Endometrial microvascular endothelial cells (primary cell): ENCODE results near the gene SPNS2. TPM values are rescaled to one million over a fixed set of nuclear protein-coding genes. Genes with fewer than 3 reads are reported as not detected.

ENCODE experiments used
- in situ Hi-C: cut with HindIII; loops from 2 replicates; pipeline ENCODE4 v1.10.0; 2017; ENCODE audit warnings: low sequenced_read_pairs, low pct_unique_long_range_greater_than_20kb; ENCODE audit errors: inconsistent ontology term
- total RNA-seq: library from RNA; depleted of rRNA; stranded (reverse); fragments of >200 nt; gene quantifications from one replicate; pipeline ENCODE4 v1.2.3, GENCODE V29; 2015; ENCODE audit errors: inconsistent ontology term

SPNS2 gene
- total RNA-seq, 1 donor from 2014 or later, result 21.9 TPM

DNA sequence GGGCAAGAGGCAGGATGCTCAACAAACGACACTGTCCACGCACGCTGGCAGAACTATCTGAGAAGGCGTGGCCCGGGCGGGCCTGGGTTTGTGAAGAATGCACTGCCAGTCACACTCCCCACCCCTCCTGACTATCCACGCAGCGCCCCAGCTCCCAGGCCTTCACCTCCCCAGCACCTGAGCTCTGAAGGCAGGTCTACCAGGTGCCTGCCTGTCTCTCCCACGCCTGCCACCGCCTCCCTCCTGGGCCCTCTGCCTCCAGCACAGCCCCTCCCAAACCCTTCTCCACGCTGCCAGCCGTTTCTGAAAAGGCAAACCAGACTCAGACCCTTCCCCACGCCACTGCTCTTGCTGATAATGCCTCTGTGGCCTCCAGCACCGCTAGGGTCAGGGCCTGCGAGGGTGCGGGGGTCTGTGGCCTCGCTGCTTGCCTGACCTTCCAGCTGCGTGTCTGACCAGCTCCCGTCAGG lies 44.9 kb downstream of the SPNS2 start:
- in situ Hi-C loops, result no loop called here

- in situ Hi-C loops, result no loop called here
These were observed 45.7 kb downstream of the SPNS2 start for GRCh38 chr17:4544135-4544950.

- in situ Hi-C loops, result no loop called here
These were observed 46.2 kb downstream of the SPNS2 start for GRCh38 chr17:4544951-4545216.

DNA sequence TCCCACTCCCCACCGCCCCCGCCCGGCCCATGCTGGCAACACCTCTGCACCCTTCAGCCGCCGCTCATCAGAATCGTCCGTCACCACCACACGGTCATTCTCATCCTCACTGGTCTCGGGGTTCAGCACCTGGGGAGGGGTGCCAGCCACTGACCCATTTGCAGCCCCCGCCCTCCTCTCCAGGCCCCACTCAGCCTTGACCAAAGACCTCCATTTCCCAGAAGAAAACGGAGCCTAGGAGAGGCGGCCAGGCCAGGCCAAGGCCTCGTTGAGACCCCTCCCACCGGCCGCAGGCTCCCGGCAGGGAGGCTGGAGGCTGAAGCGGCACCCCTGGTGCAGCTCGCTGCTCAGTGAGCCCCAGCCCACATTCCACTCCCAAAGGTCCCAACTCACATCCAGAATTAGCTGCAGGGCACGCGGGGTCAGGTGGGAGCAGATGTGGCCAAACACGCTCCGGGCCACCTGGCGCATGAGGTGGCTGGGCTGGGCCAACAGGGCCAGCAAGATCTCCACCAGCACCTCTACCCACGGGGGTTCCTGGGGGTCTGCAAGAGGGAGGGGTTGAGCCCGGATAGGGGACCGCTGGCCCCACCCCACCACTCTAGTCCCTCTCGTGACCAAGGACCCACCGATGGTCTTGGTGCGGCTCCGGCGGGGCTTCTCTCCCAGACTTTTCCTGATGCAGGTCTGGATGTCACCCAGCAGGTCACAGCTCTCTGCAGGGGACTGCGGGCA lies 46.7 kb downstream of the SPNS2 start:
- in situ Hi-C loops, result no loop called here

- in situ Hi-C loops, result no loop called here
These were observed 48.6 kb downstream of the SPNS2 start for GRCh38 chr17:4547118-4547906.

DNA sequence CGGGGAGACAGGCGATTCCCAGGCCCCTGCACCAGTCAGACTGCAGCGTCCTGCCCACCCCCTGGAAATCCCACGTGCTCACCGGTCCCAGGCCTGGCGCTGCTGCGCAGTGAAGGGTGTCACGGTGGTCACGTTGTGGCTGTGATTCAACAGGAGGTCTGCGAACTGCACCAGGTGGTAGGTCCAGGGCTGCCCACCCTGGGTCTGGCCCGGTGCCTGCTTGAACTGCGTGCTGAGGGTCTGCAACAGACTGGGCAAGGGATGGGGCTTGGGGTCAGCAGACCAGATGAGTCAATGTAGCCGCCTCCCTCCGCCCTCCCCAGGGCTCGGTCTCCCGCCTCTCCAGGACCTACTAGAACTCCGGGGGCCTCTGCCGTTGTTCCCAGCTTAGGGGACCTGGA lies 49.4 kb downstream of the SPNS2 start:
- in situ Hi-C loops, result no loop called here

- in situ Hi-C loops, result no loop called here
These were observed 50.2 kb downstream of the SPNS2 start for GRCh38 chr17:4548721-4549531.

DNA sequence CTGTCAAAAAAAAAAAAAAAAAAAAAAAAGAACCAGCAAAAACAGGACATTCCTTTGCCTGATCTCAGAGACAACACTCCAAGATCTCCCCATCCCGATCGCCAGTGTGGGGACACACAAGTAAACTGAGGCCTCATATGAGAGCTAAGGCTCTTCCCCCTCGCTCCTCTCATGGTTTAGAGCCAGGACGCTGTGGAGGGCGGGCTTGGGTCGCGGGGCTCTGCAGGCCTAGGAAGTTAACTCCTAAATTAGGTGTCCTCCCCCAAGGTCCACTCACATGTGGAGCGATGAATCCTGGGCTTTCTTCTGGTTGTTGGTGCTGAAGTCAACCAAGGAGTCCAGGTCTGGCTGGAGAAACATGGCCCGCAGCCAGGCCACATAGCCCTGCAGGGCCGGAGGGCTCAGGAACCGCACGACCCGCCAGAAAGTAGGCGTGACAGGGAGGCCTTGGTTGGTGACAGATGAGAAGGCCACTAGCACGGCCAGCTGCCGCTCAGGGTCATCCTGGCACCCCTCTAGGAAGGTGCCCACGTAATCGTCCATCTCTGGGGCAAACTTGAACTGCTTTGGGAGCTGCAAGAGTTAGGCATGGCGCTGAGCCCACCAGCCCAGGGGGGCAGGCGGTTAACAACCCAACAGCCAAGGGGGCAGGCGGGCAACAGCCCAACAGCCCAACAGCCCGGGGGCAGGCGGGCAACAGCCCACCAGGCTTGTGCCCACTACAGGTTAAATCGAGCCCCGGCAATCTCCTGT lies 51.3 kb downstream of the SPNS2 start:
- in situ Hi-C loops, result no loop called here

DNA sequence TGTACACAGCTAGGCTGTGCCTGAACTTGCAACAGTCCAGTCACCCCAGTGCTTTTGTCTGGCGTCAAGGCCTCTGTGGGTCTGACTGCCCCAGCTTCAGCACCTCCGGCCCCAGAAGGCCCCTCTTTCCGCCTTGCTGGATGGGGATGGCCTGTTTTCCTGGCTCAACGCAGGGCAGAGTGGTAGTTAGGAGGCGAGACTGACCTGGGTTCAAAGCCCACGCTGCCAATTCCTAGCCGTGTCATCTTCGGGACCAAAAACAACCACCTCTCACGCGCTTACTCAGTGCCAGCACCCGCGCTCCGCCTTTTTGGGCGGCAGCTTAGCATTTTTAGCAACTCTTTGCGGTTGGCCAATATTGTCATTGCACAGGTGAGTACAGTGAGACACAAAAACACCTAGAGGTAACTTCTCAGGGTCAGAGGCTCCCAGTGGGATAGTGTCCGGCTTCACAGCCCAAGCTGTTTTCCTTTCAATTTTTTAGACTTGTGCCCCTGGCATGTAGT lies 51.9 kb downstream of the SPNS2 start:
- in situ Hi-C loops, result no loop called here

DNA sequence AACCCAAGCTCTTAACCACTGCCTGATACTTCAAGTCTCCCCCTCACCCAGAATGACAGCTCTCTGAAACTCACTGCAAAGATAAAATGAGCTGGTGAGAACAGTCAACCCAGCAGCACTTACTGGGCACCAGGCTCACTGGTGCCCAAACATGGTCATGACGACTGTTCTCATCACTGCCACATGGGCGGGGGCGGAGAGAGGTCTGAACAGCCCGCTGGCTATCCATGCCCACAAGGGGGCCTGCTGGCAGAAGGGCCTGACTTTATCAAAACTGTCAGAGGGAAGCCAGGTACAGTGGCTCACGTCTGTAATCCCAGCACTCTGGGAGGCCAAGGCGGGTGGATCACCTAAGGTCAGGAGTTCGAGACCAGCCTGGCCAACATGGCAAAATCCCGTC lies 52.5 kb downstream of the SPNS2 start:
- in situ Hi-C loops, result no loop called here

DNA sequence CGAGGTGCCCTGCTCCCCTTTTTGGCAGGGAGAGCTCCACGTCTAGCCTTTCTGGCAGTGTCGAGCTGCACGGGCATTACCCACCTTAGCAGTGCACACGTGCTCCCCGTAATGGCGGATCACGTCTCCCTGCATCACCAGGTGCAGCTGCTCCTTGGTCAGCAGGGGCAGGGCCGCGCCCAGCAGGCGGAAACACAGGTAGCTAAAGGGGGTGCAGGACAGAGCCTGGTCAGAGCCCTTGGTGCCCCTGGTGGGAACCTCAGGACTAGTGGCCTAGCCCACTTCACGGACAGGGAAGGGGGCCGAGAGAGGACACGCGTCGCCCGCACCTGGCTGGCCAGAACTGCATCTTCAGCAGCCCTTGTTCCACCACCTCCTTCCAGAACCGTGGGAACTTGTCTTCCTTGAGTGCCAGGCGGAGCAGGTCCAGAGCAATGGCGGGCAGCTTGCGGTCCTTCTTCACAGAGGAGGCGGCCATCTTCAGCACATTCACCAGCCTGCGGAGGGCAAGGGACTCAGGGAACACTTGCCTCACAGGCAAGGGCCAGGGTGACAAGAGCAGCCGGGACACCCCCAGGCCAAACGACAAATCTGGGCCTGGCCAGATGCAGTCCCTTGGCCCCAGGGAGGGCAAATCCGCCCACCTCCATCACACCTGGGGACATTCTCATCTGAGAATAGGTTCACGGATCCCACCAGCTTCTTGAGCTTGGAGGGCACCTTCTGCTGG lies 53.3 kb downstream of the SPNS2 start:
- in situ Hi-C loops, result no loop called here

- in situ Hi-C loops, result no loop called here
These were observed 55.0 kb downstream of the SPNS2 start for GRCh38 chr17:4553669-4554068.

DNA sequence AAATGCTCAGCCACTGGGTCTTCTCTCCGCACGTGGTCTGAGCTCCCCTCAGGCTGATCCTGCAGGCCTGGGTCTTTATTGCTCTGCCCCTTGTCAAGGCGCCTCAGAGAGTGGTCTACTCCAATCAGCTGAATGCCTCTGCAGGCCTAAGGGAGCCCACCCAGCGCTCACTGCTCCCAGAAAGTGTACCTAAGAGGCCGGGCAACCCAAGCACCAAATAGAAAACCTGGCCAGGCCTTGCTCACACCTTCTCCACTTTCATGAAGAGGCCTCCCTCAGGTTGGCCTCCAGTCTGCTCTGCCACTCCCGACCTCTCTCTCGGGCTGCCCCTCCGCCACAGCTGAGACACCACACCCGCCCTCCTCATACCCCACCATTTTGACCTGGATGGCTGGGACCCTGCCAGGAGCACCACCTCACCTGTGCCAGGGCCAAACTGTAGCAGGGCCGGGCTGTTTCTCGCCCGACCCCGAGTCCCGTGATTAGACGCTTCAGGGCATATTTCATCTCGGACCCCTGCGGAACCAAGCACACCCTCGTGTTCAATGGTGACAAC lies 55.8 kb downstream of the SPNS2 start:
- in situ Hi-C loops, result no loop called here

DNA sequence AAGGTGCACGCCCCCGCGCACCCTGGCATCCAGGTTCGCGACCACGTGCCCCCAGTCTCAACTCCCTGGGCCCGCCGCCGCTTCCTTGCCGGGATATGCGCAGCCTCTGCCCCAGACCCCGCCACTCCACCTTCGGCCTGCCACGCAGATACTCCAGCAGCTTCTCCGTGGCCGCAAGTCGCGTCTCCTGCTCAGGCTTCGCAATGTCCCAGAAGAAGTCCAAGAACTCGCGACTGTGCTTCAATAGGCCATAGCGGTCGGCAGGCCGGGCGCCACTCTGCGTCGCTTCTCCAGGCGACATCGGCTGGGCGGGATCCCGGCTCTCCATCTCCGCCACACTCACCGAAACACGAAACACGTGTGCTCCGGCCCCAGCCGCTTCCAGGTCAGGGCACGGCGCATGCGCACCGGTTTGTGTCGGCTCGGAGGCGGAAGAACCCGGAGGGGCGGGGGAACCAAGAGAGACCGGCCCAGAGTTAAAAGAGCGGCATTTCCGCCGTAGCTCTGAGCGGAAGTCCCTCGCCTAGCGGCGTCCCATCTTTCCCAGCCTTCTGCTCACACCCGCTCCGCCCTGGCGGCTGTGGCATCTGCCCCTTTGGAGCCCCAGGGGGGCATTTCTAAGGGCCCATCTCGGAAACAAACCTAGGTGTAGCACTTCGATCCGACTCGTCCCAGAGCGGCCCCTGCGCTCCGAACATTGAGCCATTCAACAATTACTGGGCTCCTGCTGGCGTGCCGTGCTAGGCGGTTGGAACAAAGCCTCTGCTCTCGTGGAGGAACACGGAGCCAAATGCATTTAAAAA lies 56.5 kb downstream of the SPNS2 start, which contains the start of gene MYBBP1A:
TSS of gene MYBBP1A (minus strand) at position 388 of the 803 bp plus-strand sequence. CDS start at position 328, 60 bp downstream.
- in situ Hi-C loops, result no loop called here

DNA sequence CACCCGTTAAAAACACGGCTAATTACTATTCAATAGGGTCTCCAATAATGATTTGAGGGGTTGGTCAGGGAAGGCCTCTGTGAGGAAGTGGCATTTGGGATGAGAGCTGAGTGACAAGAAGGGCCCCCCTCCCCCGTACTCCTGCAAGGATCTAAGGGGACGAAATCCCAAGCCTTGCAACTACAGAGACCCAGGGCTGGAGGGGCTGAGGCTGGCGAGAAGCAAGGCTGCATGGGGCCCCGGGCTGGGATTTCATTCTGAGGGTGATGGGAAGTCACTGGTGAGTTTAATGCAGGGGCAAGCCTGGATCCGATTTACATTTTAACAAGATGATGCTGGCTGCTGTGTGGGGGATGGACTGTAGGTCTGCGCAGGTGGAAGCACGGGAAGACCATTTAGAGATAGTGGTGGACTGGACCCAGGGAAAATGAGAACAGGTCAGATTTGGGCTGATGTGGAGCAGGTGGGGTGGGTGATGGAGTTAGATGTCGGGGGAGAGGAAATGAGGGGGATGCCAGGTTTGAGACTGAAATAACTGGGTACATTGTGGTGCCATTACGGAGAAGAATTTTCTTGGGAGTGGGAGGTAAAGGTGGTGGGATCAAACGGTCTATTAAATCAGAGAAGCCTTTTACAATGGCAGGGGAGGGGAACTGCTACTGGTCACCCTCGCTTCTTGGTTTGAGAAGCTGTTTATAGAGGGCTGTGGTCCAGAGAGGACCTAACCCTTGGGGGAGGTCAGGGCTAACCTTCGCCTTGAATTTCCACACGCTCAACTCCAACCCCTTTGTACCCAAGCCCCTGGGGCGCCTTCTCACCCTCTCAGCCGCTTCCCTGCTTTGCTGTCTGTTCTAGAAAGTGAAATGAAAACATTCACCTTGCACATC lies 57.4 kb downstream of the SPNS2 start:
- in situ Hi-C loops, result no loop called here
